Central memory CD4-positive, alpha-beta T cell (primary cell): Measurements from ENCODE around the gene ATXN7L1.
A peak's percentile ranks its signal among the peaks of the same experiment; 100 is the strongest.
"Not testable (repeated sequence)": the region's sequence is repeated elsewhere in the genome, so short reads cannot be mapped to it uniquely, and the experiment has no call there.

ENCODE experiments used
- DNase-seq: peaks from one replicate; pipeline ENCODE4 v3.0.0; 2022

The ATXN7L1 gene

DNA sequence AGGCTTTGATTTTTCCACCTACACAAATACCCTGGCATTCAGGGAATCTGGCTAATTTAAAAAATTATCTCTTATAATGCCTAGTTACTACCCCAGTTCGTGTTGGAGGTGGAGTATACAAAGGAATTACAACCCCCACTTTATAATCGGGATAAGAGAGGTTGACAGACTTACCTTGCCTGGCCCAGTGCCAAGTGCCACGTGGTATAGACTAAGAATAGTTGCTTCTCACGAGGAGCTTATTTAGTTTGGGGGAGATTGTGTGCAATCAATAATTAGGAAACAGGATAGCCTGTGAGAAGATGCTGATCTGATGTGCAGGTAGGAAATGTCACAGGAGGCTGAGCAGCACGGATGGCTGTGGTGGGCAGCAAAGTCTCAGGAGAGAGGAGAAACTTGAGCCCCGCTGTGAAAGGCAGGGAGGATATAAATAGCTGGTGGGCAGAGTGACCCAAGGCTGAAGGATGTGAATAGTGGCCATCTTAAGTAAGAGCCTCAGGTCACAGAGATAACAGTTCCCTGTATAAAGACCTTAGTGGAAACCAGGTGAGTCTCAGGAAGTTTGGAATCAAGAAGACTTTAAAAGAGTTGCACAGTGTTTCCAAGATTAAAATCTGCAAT lies 11.3 kb upstream of the ATXN7L1 start:
- DNase-seq = no peak

- no peak for DNase-seq
Measured at GRCh38 chr7:105886776-105887175, 10.4 kb upstream of the ATXN7L1 start.

DNA sequence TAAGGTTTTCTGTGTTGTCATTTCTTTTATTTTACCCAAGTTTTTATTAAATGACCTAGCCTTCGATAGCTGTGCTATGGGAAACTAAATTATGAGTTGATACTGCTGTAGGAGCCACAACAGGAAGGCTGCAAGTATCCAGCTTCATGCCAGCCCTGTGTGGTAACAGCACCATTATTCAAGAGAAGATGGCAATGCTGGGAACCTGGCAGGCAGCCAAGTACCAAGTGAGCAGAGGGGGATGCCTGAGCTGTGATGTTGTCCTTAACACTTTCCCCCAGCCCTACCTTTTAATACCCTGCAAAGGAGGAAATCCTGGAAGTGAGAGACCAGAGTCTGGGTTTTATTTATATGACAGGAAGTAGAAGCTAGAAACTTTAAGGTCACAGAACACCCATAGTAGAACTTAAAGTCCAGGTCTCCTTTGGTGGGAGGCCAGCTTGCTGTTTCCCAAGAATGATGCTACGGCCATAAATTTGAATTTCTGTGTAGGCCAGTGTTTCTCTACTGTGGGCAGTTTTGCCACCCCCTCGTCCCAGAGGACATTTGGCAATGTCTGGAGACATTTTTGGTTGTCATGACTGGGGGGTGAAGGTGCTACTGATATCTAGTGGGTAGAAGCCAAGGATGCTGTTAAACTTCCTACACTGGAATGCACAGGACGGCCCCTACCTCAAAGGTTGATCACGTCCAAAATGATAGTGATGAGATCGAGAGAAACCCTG lies 9.2 kb upstream of the ATXN7L1 start:
- no peak for DNase-seq

- DNase-seq = not testable (repeated sequence)
Measured at GRCh38 chr7:105883179-105883578, 6.8 kb upstream of the ATXN7L1 start.

- no peak for DNase-seq
Measured at GRCh38 chr7:105881439-105881838, 5.0 kb upstream of the ATXN7L1 start.

DNA sequence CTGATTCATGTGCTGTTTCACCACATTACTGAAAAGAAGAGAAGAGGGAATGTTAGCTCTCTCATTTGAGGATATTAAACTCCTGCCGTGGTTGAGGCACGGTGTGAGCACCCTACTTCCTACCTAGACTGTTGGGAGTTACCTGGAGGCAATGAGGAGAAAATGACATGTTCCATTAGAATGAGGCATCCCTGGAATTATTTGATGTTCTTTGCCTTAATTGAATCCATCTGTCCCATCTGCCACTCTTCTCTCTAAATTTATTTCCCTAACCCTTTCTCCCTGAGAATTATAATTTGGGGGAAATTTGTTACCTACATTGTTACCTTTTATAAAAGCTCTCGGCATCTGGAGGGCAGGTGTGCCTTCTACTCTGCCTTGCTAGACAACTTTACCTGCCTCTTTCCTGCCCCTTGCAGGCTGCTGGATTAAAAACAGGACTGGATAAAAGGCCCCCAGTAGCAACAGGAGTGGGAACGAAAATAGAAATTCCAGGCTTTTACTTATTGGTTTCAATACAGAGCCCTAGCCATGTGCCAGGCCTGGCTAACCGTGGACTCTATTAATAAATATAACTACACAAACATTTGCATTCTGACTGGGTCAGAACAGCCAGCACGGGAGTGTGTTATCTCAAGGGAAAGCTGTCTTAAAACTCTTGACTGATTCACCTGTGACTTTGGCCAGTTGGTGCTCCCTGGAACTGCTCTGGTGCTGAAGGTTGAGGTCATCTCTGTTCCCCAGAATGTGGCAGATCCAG lies 4.4 kb upstream of the ATXN7L1 start:
- no peak for DNase-seq

DNA sequence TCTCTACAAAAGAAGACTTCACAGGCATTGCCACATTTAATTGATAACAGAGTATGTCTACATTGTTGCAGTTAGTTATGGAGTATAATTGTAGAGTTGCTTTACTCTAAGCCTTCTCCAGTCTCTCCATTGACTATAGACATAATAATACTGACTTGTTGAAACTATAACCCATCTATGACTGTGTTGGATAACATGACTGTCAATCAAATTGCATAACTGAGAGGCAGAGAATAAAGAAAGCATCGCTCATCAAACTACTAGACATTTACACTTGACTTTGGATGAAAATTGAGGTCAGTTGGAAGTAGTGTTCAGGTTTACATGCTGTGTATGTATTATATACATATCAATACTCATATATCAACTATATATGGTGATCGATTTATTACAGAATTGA lies 3.4 kb upstream of the ATXN7L1 start:
- DNase-seq = no peak

- no peak for DNase-seq
Measured at GRCh38 chr7:105878746-105879605, 2.6 kb upstream of the ATXN7L1 start.

GRCh38 chr7:105877736-105878135 lies 1.3 kb upstream of the ATXN7L1 start:
- DNase-seq = no peak

- DNase-seq = peak; percentile 14
Measured at GRCh38 chr7:105876964-105877601, 684 bp upstream of the ATXN7L1 start.

GRCh38 chr7:105875505-105875904 lies 894 bp downstream of the ATXN7L1 start:
- no peak for DNase-seq

DNA sequence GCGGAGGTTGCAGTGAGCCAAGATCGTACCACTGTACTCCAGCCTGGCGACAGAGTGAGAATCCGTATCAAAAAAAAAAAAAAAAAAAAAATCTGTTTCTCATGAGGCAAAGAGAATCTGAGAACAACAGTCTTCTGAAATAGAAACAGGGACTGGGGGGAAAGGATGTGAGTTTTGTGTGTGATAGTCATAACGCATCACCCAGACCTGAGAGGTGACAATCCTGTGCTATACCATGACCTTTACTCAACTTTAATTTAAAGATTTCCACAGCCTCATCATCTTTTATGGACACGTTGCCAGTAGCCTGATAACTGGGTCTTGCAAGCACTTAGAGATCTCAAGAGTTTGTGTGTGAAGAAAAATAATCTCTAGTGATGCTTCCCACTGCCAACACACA lies 2.3 kb downstream of the ATXN7L1 start:
- no peak for DNase-seq

DNA sequence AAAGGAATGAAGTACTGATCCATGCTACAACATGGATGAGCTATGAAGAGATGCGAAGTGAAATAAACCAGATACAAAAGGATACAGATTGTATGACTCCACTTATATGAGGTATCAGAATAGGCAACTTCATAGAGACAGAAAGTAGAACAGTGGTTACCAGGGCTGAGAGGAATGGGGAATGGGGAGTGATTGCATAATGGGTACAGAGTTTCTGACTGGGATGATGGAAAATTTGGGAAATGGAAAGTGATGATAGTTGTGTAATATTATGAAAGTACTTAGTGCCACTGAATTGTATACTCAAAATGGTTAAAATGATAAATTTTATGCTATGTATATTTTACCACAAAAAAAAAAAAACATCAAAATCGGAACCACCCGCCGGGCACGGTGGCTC lies 3.9 kb downstream of the ATXN7L1 start:
- DNase-seq = no peak

- DNase-seq = no peak
Measured at GRCh38 chr7:105871142-105871541, 5.3 kb downstream of the ATXN7L1 start.

DNA sequence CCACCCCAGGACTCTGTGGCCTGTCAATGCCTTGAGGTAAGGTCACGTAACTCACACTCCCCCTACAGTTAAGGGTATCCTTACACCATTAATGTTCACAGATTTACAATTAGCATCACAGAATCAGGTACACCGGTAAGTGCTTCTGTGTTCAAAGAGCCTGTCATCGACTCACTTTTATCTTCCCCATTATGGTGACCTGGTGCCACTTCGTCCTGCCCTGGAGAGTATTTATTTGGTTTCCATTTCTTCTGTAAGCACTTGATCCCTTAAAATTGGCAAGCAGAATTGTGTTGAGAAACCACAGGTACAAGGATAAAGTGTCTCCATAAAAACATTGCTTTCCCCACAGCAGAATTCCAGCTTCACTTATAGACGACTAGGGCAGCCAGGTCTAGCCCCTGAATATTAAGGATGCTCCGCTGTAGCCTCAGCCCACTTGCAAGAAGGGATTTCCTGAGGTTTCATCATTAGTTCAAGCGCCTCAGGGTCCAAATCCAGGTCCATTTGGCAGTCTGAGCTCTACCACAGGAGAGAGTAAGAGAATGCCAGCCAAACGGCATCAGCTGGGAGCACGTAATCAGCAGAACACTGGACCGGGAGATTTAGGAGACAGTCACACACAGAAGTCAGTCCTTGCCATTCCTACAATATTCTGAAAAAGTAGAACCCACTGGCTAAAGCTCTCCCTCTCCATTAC lies 10.1 kb downstream of the ATXN7L1 start:
- DNase-seq = no peak

DNA sequence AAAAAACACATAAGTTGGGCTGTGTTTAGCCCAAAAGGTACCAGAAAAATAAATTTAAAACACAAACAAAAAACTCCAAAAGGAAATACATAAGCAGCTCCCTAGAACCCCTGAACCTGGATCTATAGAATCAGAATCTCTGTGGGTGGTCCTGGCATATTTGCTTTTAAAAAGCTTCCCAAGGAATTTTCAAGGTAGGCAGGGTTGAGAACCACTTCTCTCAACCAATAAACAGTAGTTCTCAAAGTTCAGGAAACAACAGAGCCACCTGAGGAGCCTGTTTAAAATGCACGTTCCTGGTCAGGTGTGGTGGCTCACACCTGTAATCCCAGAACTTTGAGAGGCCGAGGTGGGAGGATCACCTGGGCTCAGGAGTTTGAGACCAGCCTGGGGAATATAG lies 12.5 kb downstream of the ATXN7L1 start:
- DNase-seq = no peak

DNA sequence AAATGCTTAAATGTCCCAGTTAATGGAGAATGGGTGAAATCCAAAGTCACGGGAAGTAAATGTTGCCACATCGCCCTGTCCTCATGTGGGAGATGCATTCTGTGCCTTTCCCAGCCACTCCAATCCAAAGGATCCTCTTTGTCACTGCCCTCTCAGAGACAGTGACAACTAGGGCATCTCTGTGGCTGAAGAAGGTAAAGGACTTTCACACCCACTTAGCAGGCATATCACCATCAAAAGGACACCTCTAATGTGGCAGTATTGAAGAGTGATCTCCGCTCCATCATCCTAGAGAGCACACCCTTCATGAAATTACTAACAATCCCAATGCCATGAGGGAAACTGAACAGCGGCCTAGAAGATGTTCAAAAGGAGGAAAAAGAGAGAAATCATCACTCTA lies 13.6 kb downstream of the ATXN7L1 start:
- DNase-seq = no peak

- DNase-seq = no peak
Measured at GRCh38 chr7:105862276-105862675, 14.1 kb downstream of the ATXN7L1 start.

- no peak for DNase-seq
Measured at GRCh38 chr7:105861224-105861623, 15.2 kb downstream of the ATXN7L1 start.

DNA sequence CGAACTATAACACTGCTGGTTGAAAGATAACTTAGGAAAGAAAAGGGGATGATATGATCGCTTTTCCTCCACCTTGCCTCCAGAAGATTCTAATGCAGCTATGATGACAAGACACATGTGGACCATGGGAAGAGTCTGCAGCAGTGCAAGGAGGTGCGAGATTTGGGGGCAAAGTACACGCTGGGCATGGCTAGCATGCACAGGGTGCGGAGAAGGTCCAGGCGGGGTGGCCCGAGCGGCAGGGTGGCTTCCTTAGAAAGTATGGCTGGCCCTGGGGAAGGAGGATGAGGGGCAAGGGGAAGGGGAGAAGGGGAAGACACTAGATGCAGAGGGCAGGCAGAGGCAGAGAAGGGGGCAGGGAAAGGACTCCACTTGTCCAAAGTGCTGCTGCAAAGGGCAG lies 15.6 kb downstream of the ATXN7L1 start:
- no peak for DNase-seq

- DNase-seq = no peak
Measured at GRCh38 chr7:105857009-105857952, 19.1 kb downstream of the ATXN7L1 start.
